Prostate gland (tissue), 2 donors: ENCODE results near the gene TP53I13. TPM values are rescaled to one million over a fixed set of nuclear protein-coding genes. Genes with fewer than 3 reads are reported as not detected.

Source experiments
- DNase-seq: peaks from one replicate; pipeline ENCODE4 v3.0.0-alpha.2; 2019; ENCODE audit warnings: low spot score
- H3K27ac ChIP-seq, 2 donors: fragments of 200-600 bp; sonication (generic); 2 replicates each; pipeline ENCODE4 v1.5.1; 2017 to 2019
- H3K27me3 ChIP-seq: fragments of 200-600 bp; sonication (generic); replicated peaks from 2 replicates; pipeline ENCODE4 v1.5.1; 2019; ENCODE audit not compliant: insufficient read depth
- H3K36me3 ChIP-seq, 2 donors: fragments of 200-600 bp; sonication (generic); 1 replicate in 1 of 2; 2 replicates in 1 of 2; pipeline versions ENCODE4 v1.5.1 to v1.8.1; 2017 to 2019
- H3K4me1 ChIP-seq: fragments of 200-600 bp; sonication (generic); replicated peaks from 2 replicates; pipeline ENCODE4 v1.5.1; 2019
- H3K4me3 ChIP-seq, 2 donors: fragments of 200-600 bp; sonication (generic); 2 replicates each; pipeline ENCODE4 v1.5.1; 2017 to 2019
- H3K9me3 ChIP-seq: fragments of 200-600 bp; sonication (generic); 2 replicates; pipeline ENCODE4 v1.5.1; 2017
- CTCF ChIP-seq, 4 experiments: fragments of 200-600 bp in 2 of 4; fragments of 450-650 bp in 2 of 4; sonication (generic) in 2 of 4; IDR thresholded peaks; 1 replicate in 3 of 4; 2 replicates in 1 of 4; pipeline ENCODE4 v1.5.1; 2016 to 2019; ENCODE audit warnings: antibody characterized with exemption in 4 of 4, mild to moderate bottlenecking in 2 of 4, moderate library complexity in 2 of 4
- POLR2A ChIP-seq: fragments of 450-650 bp; IDR thresholded peaks from one replicate; pipeline ENCODE4 v1.6.1; 2016; ENCODE audit warnings: antibody characterized with exemption, mild to moderate bottlenecking
- POLR2AphosphoS5 ChIP-seq: sonication (generic); formaldehyde crosslinking; IDR thresholded peaks from one replicate; pipeline ENCODE4 v1.6.1; 2017; ENCODE audit warnings: antibody characterized with exemption
- WGBS: methylation state at CpG from one replicate; pipeline ENCODE4 v1.1.5; 2018; 5-methylcytosine and 5-hydroxymethylcytosine counted together
- intact Hi-C: fragments of 100-400 bp; cut with DNase I; formaldehyde crosslinking; loops from one replicate; pipeline ENCODE4 v1.14.2; 2022
- total RNA-seq, 2 donors: library from RNA; depleted of rRNA; stranded (reverse); fragments of >200 nt; gene quantifications; one replicate each; pipeline ENCODE4 v1.1.0, GENCODE V29; 2016

The TP53I13 gene
- total RNA-seq, 2 donors from 2014 or later = 52.5 to 82.0 TPM

DNA sequence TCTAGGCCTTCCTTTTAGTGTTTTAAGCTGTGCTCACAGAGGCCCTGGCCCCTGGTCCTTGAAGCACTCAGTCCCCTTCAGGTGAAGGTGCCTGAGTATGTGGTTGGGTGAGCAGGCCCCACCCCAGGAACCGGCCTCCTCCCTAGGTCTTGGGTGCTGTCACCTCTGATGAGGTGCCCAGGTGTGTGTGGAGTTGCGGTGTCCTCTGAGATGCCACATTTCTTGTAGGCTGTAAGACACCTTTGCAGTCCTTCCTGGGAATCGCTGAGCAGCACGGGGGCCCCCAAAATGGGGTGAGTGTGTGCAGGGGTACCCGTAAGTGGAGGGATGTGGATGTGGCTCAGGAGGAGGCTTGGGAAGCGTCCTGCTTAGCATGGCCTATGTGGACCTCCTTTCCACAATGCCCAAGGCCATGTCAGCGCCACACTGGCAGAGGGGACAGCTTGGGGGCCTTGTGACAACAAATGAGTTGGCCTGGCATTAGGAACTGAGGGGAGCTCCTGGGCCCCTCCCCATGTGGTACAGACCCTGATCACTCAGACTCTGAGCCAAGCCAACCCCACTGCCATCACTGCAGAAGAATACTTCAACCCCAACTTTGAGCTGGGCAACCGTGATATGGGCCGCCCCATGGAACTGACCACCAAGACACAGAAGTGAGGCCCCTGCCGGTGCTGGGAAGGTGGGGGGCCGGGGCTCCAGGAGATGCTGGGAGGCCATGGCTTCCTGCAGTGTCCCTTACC lies 43.0 kb downstream of the TP53I13 start:
- intact Hi-C loops = no loop called here
- TF ChIP-seq POLR2A = no peak
- no peak for TF ChIP-seq CTCF (IDR thresholded peaks at IDR 0.05)
- TF ChIP-seq POLR2AphosphoS5 = no peak
- Histone ChIP-seq H3K4me3 (no peak overlapping the region), H3K9me3 (no peaks in the 10 kb centered on the region), H3K27ac (no peak overlapping the region), H3K4me1 (peaks cover 5% of the 10 kb centered on the region), H3K36me3 (no peaks in the 10 kb centered on the region), H3K27me3 (no peaks in the 10 kb centered on the region)
- 97% methylated on average over 8 of the region's 11 CpGs for WGBS
- no peak for DNase-seq

DNA sequence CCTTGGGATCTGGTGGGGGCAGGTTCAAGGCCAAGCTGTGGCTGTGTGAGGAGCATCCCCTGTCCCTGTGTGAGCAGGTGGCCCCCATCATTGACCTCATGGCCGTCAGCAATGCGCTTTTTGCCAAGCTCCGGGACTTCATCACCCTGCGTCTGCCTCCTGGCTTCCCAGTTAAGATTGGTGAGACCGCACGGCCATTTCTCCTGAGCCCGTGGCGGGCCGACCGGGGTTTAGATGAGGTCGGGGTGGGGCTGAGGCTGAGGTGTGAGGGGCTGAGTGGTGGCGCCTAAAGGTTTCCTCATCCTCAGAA lies 43.5 kb downstream of the TP53I13 start:
- WGBS = 95% methylated on average over 12 of the region's 12 CpGs
- TF ChIP-seq POLR2A = no peak
- TF ChIP-seq CTCF (IDR thresholded peaks at IDR 0.05) = no peak
- TF ChIP-seq POLR2AphosphoS5 = no peak
- intact Hi-C loops = no loop called here
- H3K4me1 ChIP-seq = peaks cover 5% of the 10 kb centered on the region
- H3K27ac ChIP-seq = no peak overlapping the region
- H3K27me3 ChIP-seq = no peaks in the 10 kb centered on the region
- H3K4me3 ChIP-seq = no peak overlapping the region
- no peaks in the 10 kb centered on the region for H3K9me3 ChIP-seq
- H3K36me3 ChIP-seq = no peaks in the 10 kb centered on the region
- no peak for DNase-seq

GRCh38 chr17:29612404-29613280 lies 44.1 kb downstream of the TP53I13 start:
- peaks cover 5% of the 10 kb centered on the region for H3K4me1 ChIP-seq
- WGBS = 55% methylated on average over 46 of the region's 85 CpGs
- intact Hi-C loops = no loop called here

GRCh38 chr17:29613352-29613837 lies 44.9 kb downstream of the TP53I13 start:
- H3K4me1 ChIP-seq = peaks cover 5% of the 10 kb centered on the region
- no peak overlapping the region for H3K27ac ChIP-seq
- DNase-seq = peak; percentile 86
- 1% methylated on average over 39 of the region's 50 CpGs for WGBS
- H3K9me3 ChIP-seq = no peaks in the 10 kb centered on the region
- TF ChIP-seq POLR2A (no peak), CTCF (IDR thresholded peaks at IDR 0.05) (peak; percentile 71 to 92 (median 76)), POLR2AphosphoS5 (peak; percentile 60)
- no peaks in the 10 kb centered on the region for H3K27me3 ChIP-seq
- intact Hi-C loops = no loop called here
- H3K36me3 ChIP-seq = no peaks in the 10 kb centered on the region
- H3K4me3 ChIP-seq = peak overlapping the region in 1 of 2 donors; percentile 6

More at GRCh38 chr17:29612404-29613280, 44.1 kb downstream of the TP53I13 start:
- Histone ChIP-seq H3K27ac (no peak overlapping the region), H3K4me3 (peak overlapping the region in 1 of 2 donors; percentile 6), H3K36me3 (no peaks in the 10 kb centered on the region), H3K9me3 (no peaks in the 10 kb centered on the region), H3K27me3 (no peaks in the 10 kb centered on the region)
- no peak for TF ChIP-seq POLR2AphosphoS5
- no peak for TF ChIP-seq POLR2A
- no peak for TF ChIP-seq CTCF (IDR thresholded peaks at IDR 0.05)
- no peak for DNase-seq
